Mucosa of descending colon (tissue), 3 donors: Measurements from ENCODE around the gene PF4V1. TPM values are rescaled to one million over a fixed set of nuclear protein-coding genes. Genes with fewer than 3 reads are reported as not detected.

ENCODE experiments used
- ATAC-seq: fragments of 200-7000 bp; cut with Tn5 transposase; one replicate; pipeline ENCODE4 v1.9.1; 2020; ENCODE audit warnings: mild to moderate bottlenecking, moderate library complexity
- DNase-seq, 3 donors: peaks; one replicate each; pipeline ENCODE4 v3.0.0-alpha.2; 2020
- H3K36me3 ChIP-seq: fragments of 200-600 bp; one replicate; pipeline ENCODE4 v1.8.0; 2021; ENCODE audit warnings: low read depth, mild to moderate bottlenecking
- H3K4me1 ChIP-seq: fragments of 200-600 bp; one replicate; pipeline ENCODE4 v1.8.0; 2021; ENCODE audit warnings: low read depth, mild to moderate bottlenecking
- H3K4me3 ChIP-seq: fragments of 200-600 bp; one replicate; pipeline ENCODE4 v1.8.0; 2021; ENCODE audit warnings: mild to moderate bottlenecking
- H3K9me3 ChIP-seq: fragments of 200-600 bp; one replicate; pipeline ENCODE4 v1.8.0; 2021; ENCODE audit warnings: mild to moderate bottlenecking
- CTCF ChIP-seq: fragments of 200-600 bp; IDR thresholded peaks from one replicate; pipeline ENCODE4 v1.8.0; 2022; ENCODE audit warnings: antibody characterized with exemption, mild to moderate bottlenecking
- intact Hi-C, 2 donors: fragments of 100-400 bp; cut with DNase I in 1 of 2; cut with micrococcal nuclease in 1 of 2; formaldehyde crosslinking; loops; one replicate each; pipeline versions ENCODE4 v1.11.0 to v1.11.1; 2022; cut with DNase I, micrococcal nuclease
- long read RNA-seq, 2 donors: library from polyadenylated mRNA; unstranded; transcript quantifications; one replicate each; pipeline ENCODE4 v2.0.0, GENCODE V29; 2019 to 2021
- total RNA-seq, 3 donors: library from RNA; stranded (reverse); fragmentation: NEBNext Ultra II Directional in 2 of 3; extraction: Animal tissue kit (Norgen Biotek cat#: 25700) in 2 of 3; gene quantifications; one replicate each; pipeline versions ENCODE4 v1.2.1 to v1.2.4, GENCODE V29; 2021 to 2023
- donor health status: DM: no; HTN: no; CAD: no; lungs with moderate emphysema.
- donor health status: DM: no; HTN: no; CAD: no.
- donor health status: DM: no; HTN: yes; CAD: no.

Gene PF4V1
- not detected for total RNA-seq
- long read RNA-seq, donor 1 = 0 reads
- long read RNA-seq, donor 2 = 0 reads

GRCh38 chr4:73853246-73853704 is at the start of gene PF4V1:
PF4V1 (plus strand) TSS chr4:73853296; CDS start chr4:73853363, 67 bp downstream.
- TF ChIP-seq CTCF = no peak
- Histone ChIP-seq H3K9me3 (no peaks in the 10 kb centered on the region), H3K36me3 (no peaks in the 10 kb centered on the region), H3K4me3 (no peak within 1 kb of the TSS), H3K4me1 (no peaks in the 10 kb centered on the region)
- intact Hi-C loops = no loop called here
- ATAC-seq (peak; percentile 71), DNase-seq (peak; percentile 33 to 59 (median 49))

GRCh38 chr4:73810191-73810590 is 42.9 kb upstream of the PF4V1 start:
- DNase-seq (no peak), ATAC-seq (no peak)
- H3K9me3 ChIP-seq = no peaks in the 10 kb centered on the region
- intact Hi-C loops = no loop called here
- H3K4me3 ChIP-seq = no peak overlapping the region
- H3K36me3 ChIP-seq = no peaks in the 10 kb centered on the region
- no peaks in the 10 kb centered on the region for H3K4me1 ChIP-seq
- TF ChIP-seq CTCF = no peak

GRCh38 chr4:73811841-73812240 is 41.3 kb upstream of the PF4V1 start:
- Histone ChIP-seq H3K36me3 (no peaks in the 10 kb centered on the region), H3K9me3 (no peaks in the 10 kb centered on the region), H3K4me3 (no peak overlapping the region), H3K4me1 (no peaks in the 10 kb centered on the region)
- ATAC-seq (no peak), DNase-seq (no peak)
- TF ChIP-seq CTCF = no peak
- intact Hi-C loops = no loop called here

- Histone ChIP-seq H3K4me1 (no peaks in the 10 kb centered on the region), H3K4me3 (no peak overlapping the region), H3K36me3 (no peaks in the 10 kb centered on the region), H3K9me3 (no peaks in the 10 kb centered on the region)
- ATAC-seq = peak; percentile 81
- DNase-seq = no peak
- intact Hi-C loops = no loop called here
- TF ChIP-seq CTCF = no peak
These were observed 38.4 kb upstream of the PF4V1 start for GRCh38 chr4:73814679-73815078.

- no peak for TF ChIP-seq CTCF
- no peak for DNase-seq
- Histone ChIP-seq H3K36me3 (no peaks in the 10 kb centered on the region), H3K9me3 (no peaks in the 10 kb centered on the region), H3K4me1 (no peaks in the 10 kb centered on the region), H3K4me3 (no peak overlapping the region)
- ATAC-seq = peak; percentile 36
- intact Hi-C loops = no loop called here
These were observed 38.0 kb upstream of the PF4V1 start for GRCh38 chr4:73815145-73815544.

- ATAC-seq = peak; percentile 65
- no peaks in the 10 kb centered on the region for H3K9me3 ChIP-seq
- intact Hi-C loops = no loop called here
These were observed 36.3 kb upstream of the PF4V1 start for GRCh38 chr4:73816814-73817213.

More at GRCh38 chr4:73816814-73817213, 36.3 kb upstream of the PF4V1 start:
- no peak for TF ChIP-seq CTCF
- no peak for DNase-seq
- H3K4me3 ChIP-seq = no peak overlapping the region
- H3K4me1 ChIP-seq = no peaks in the 10 kb centered on the region
- H3K36me3 ChIP-seq = no peaks in the 10 kb centered on the region
